Endothelial cell of umbilical vein (primary cell): ENCODE measurements around the gene TMC2. TPM values are rescaled to one million over a fixed set of nuclear protein-coding genes. Genes with fewer than 3 reads are reported as not detected.

Experiments
- BruUV-seq: library from RNA; stranded (reverse); fragments of 400-500 nt; replicated peaks from 2 replicates; lab custom pipeline; 2021; lab: Mats Ljungman, UMichigan
- CTCF ChIA-PET: fragments of 300-600, 350-600 bp; sonication (Branson Sonifier 250); formaldehyde crosslinking; loops from one replicate; lab custom pipeline; 2021; ENCODE audit warnings: antibody characterized with exemption, inconsistent platforms; lab: Charles Lee
- POLR2A ChIA-PET: fragments of 300-600, 350-600 bp; sonication (Branson Sonifier 250); formaldehyde crosslinking; loops from one replicate; lab custom pipeline; 2021; ENCODE audit warnings: antibody characterized with exemption, inconsistent platforms; lab: Charles Lee
- DNase-seq: peaks from one replicate; pipeline ENCODE4 v3.0.0-alpha.2; 2011; ENCODE audit warnings: low read depth, low spot score
- FAIRE-seq: peaks from 2 replicates; lab custom pipeline; 2011; peaks lifted over from hg19 to GRCh38; lab: Jason Lieb, UNC
- H2AFZ ChIP-seq: 2 replicates; pipeline ENCODE4 v1.6.0; 2012; ENCODE audit warnings: low read depth, low read length, control low read depth, inconsistent platforms
- H3K27ac ChIP-seq: 2 replicates; pipeline ENCODE4 v1.5.1; 2011; ENCODE audit warnings: low read depth, mild to moderate bottlenecking, control low read depth, low read length, moderate library complexity; ENCODE audit not compliant: insufficient read depth
- H3K27me3 ChIP-seq, 2 experiments: 2 replicates each; pipeline versions ENCODE4 v1.6.0 to v1.6.1; 2011; ENCODE audit warnings: low read length in 2 of 2, mixed read lengths in 1 of 2; ENCODE audit not compliant: control insufficient read depth in 2 of 2, insufficient read depth in 2 of 2
- H3K36me3 ChIP-seq, 2 experiments: 2 replicates in 1 of 2; 3 replicates in 1 of 2; pipeline ENCODE4 v1.5.1; 2011; ENCODE audit warnings: low read length in 2 of 2, mild to moderate bottlenecking in 1 of 2, moderate library complexity in 1 of 2; ENCODE audit not compliant: control insufficient read depth in 2 of 2, insufficient read depth in 2 of 2; ENCODE audit errors: extremely low read depth in 1 of 2
- H3K4me1 ChIP-seq: 3 replicates; pipeline ENCODE4 v1.5.1; 2011; ENCODE audit warnings: mild to moderate bottlenecking, low read length; ENCODE audit not compliant: control insufficient read depth, insufficient read depth; ENCODE audit errors: extremely low read depth
- H3K4me2 ChIP-seq: 2 replicates; pipeline ENCODE4 v1.6.1; 2011; ENCODE audit warnings: low read length, control low read depth, mixed read lengths; ENCODE audit not compliant: insufficient read depth
- H3K4me3 ChIP-seq, 3 experiments: fragments of 200-600 bp in 1 of 3; sonication (generic), shearing (Covaris generic) in 1 of 3; replicated peaks in 1 of 3; 2 replicates each; pipeline ENCODE4 v1.5.1; 2011 to 2016; ENCODE audit warnings: control low read depth in 3 of 3, low read length in 3 of 3, mild to moderate bottlenecking in 2 of 3, inconsistent platforms in 1 of 3, low read depth in 1 of 3, moderate library complexity in 1 of 3; ENCODE audit not compliant: insufficient read depth in 1 of 3
- H3K79me2 ChIP-seq: 2 replicates; pipeline ENCODE4 v1.6.0; 2012; ENCODE audit warnings: low read length, inconsistent platforms; ENCODE audit not compliant: control insufficient read depth, insufficient read depth
- H3K9ac ChIP-seq: replicated peaks from 2 replicates; pipeline ENCODE3; 2011; ENCODE audit warnings: low read length, control low read depth; ENCODE audit not compliant: insufficient read depth; ENCODE audit errors: extremely low read depth
- H3K9me1 ChIP-seq: replicated peaks from 3 replicates; pipeline ENCODE4 v1.6.0; 2011; ENCODE audit warnings: mild to moderate bottlenecking, low read length; ENCODE audit not compliant: control insufficient read depth, insufficient read depth; ENCODE audit errors: extremely low read depth
- H3K9me3 ChIP-seq: replicated peaks from 2 replicates; pipeline ENCODE4 v1.5.1; 2012; ENCODE audit warnings: low read length, inconsistent platforms; ENCODE audit not compliant: control insufficient read depth, insufficient read depth
- H4K20me1 ChIP-seq: replicated peaks from 2 replicates; pipeline ENCODE3; 2011; ENCODE audit warnings: mild to moderate bottlenecking, low read length; ENCODE audit not compliant: control insufficient read depth, insufficient read depth; ENCODE audit errors: extremely low read depth
- CTCF ChIP-seq, 2 donors: IDR thresholded peaks; 1 replicate in 1 of 2; 2 replicates in 1 of 2; pipeline ENCODE4 v1.5.1; 2011; ENCODE audit warnings: low read length in 2 of 2, mild to moderate bottlenecking in 2 of 2, moderate library complexity in 2 of 2, control low read depth in 1 of 2, inconsistent platforms in 1 of 2, low read depth in 1 of 2; ENCODE audit not compliant: insufficient read depth in 1 of 2; ENCODE audit errors: extremely low read depth in 1 of 2
- EZH2 ChIP-seq: IDR thresholded peaks from 2 replicates; pipeline ENCODE4 v1.6.1; 2012; ENCODE audit warnings: borderline replicate concordance, low read depth, mild to moderate bottlenecking, moderate library complexity, low read length, inconsistent platforms; ENCODE audit not compliant: severe bottlenecking
- GATA2 ChIP-seq: IDR thresholded peaks from 2 replicates; pipeline ENCODE4 v1.7.0; 2011; ENCODE audit warnings: low read depth, mild to moderate bottlenecking, moderate library complexity, mixed read lengths, low read length; ENCODE audit not compliant: insufficient read length, insufficient read depth
- JUN ChIP-seq: IDR thresholded peaks from 2 replicates; pipeline ENCODE4 v1.6.1; 2011; ENCODE audit warnings: borderline replicate concordance, low read depth; ENCODE audit not compliant: insufficient read length, insufficient read depth
- MAX ChIP-seq: IDR thresholded peaks from 2 replicates; pipeline ENCODE4 v1.6.1; 2011; ENCODE audit not compliant: insufficient read depth, insufficient read length
- MYC ChIP-seq: IDR thresholded peaks from one replicate; pipeline ENCODE4 v1.6.1; 2011; ENCODE audit warnings: mild to moderate bottlenecking, low read depth, low read length
- POLR2A ChIP-seq: IDR thresholded peaks from 2 replicates; pipeline ENCODE4 v1.6.1; 2012; ENCODE audit warnings: low read depth, mild to moderate bottlenecking, control low read depth, low read length
- POLR2AphosphoS5 ChIP-seq: IDR thresholded peaks from 2 replicates; pipeline ENCODE4 v1.6.1; 2012; ENCODE audit warnings: low read depth, mild to moderate bottlenecking, control low read depth, low read length, moderate library complexity; ENCODE audit not compliant: insufficient read depth
- dilution Hi-C: fragments of 300-500 bp; cut with MboI; formaldehyde crosslinking; loops from one replicate; pipeline ENCODE4 v1.15.0; 2019; ENCODE audit warnings: low sequenced_read_pairs; ENCODE audit not compliant: extremely low pct_ligation_motif_present
- intact Hi-C: fragments of 100-400 bp; cut with micrococcal nuclease; formaldehyde crosslinking; loops from one replicate; pipeline ENCODE4 v1.10.0; 2022
- polyA plus RNA-seq, 4 experiments: library from polyadenylated mRNA; depleted of rRNA in 3 of 4; stranded (reverse) in 3 of 4; unstranded in 1 of 4; fragments of >200 nt; gene quantifications; 2 replicates each; pipeline versions ENCODE4 v1.2.1 to v1.2.3, GENCODE V29; 2011 to 2012; ENCODE audit warnings: missing spikeins in 1 of 4
- total RNA-seq: library from RNA; stranded (reverse); gene quantifications from 2 replicates; pipeline ENCODE4 v1.2.3, GENCODE V29; 2021

The TMC2 gene
- total and polyA plus RNA-seq, 2 donors (not counting 3 experiments of a cell fraction or from before 2014, with no cell fraction given), result not detected

- H3K27me3 ChIP-seq, result peaks cover 33 to 58% of the 10 kb centered on the region in 2 experiments
- no TSS peak for BruUV-seq
- H3K4me1 ChIP-seq, result peaks cover 4% of the 10 kb centered on the region
- POLR2A ChIA-PET, result no interaction called here
- no peak for TF ChIP-seq GATA2
- TF ChIP-seq POLR2A, result no peak
- H4K20me1 ChIP-seq, result peaks cover 2% of the 10 kb centered on the region
- H3K9ac ChIP-seq, result no peak overlapping the region
- dilution Hi-C loops (no loop called here), intact Hi-C loops (no loop called here)
- CTCF ChIA-PET, result interaction anchor here (2.4 to 2.7 kb wide), 2 partner anchors 50 to 53 kb away, joined by 17 to 23 read pairs; no protein-coding TSS in a partner anchor
- no peaks in the 10 kb centered on the region for H3K9me1 ChIP-seq
- FAIRE-seq (no peak), DNase-seq (no peak)
- H3K4me2 ChIP-seq, result no peak overlapping the region
- H3K27ac ChIP-seq, result no peak overlapping the region
- no peak overlapping the region for H2AFZ ChIP-seq
- H3K4me3 ChIP-seq, result no peak overlapping the region
- H3K36me3 ChIP-seq, result no peaks in the 10 kb centered on the region
- H3K79me2 ChIP-seq, result no peaks in the 10 kb centered on the region
- H3K9me3 ChIP-seq, result no peaks in the 10 kb centered on the region
These were observed 154.3 kb downstream of the TMC2 start for GRCh38 chr20:2690718-2691117.

- H3K4me1 ChIP-seq, result peaks cover 4% of the 10 kb centered on the region
- H3K27me3 ChIP-seq, result peaks cover 36 to 60% of the 10 kb centered on the region in 2 experiments
- intact Hi-C loops, result no loop called here
- POLR2A ChIA-PET, result no interaction called here
- no peaks in the 10 kb centered on the region for H3K9me3 ChIP-seq
- dilution Hi-C loops, result no loop called here
- no peak overlapping the region for H3K4me2 ChIP-seq
- H3K36me3 ChIP-seq, result no peaks in the 10 kb centered on the region
- H3K27ac ChIP-seq, result no peak overlapping the region
- DNase-seq, result no peak
- H4K20me1 ChIP-seq, result peaks cover 2% of the 10 kb centered on the region
- FAIRE-seq, result no peak
- BruUV-seq, result no TSS peak
- no peaks in the 10 kb centered on the region for H3K9me1 ChIP-seq
- H3K79me2 ChIP-seq, result no peaks in the 10 kb centered on the region
- CTCF ChIA-PET, result no interaction called here
- no peak overlapping the region for H3K9ac ChIP-seq
- H3K4me3 ChIP-seq, result no peak overlapping the region
- no peak overlapping the region for H2AFZ ChIP-seq
- TF ChIP-seq EZH2 (no peak), GATA2 (no peak), POLR2AphosphoS5 (no peak), JUN (no peak), MYC (no peak), CTCF (IDR thresholded peaks at IDR 0.05; ENCODE audit: extremely low read depth in 1 of 2, insufficient read depth in 1 of 2, low read depth in 1 of 2, low read length in 2 of 2) (no peak), POLR2A (no peak), MAX (no peak)
These were observed 154.8 kb downstream of the TMC2 start for GRCh38 chr20:2691127-2691526.
